ENCODE results near the gene JPH4. TPM values are rescaled to one million over a fixed set of nuclear protein-coding genes. Genes with fewer than 3 reads are reported as not detected.

The JPH4 gene
- total and polyA plus RNA-seq, 2 of the 8 experiments (the other 6 are each of a cell fraction or from before 2014, with no cell fraction given) = 23.9 to 46.7 TPM

GRCh38 chr14:23582906-23583760, 4.5 kb upstream of the JPH4 start:
- Histone ChIP-seq H2AFZ (ENCODE audit: low read length) (no peak overlapping the region), H3K36me3 (ENCODE audit: control insufficient read depth in 2 of 4, insufficient read depth in 4 of 4, low read length in 3 of 4) (no peaks in the 10 kb centered on the region), H2BK15ac (ENCODE audit: low read length) (no peak overlapping the region), H3K4ac (replicated peaks; ENCODE audit: insufficient read length, low read depth, low read length) (no peak overlapping the region), H4K8ac (ENCODE audit: extremely low read depth, insufficient read depth, low read length) (no peak overlapping the region), H2BK5ac (ENCODE audit: low read depth, low read length) (no peak overlapping the region), H4K91ac (replicated peaks; ENCODE audit: insufficient read length, low read length) (no peak overlapping the region), H3K27me3 (replicated peaks in 1 of 4; ENCODE audit: control insufficient read depth in 3 of 4, extremely low read depth in 1 of 4, insufficient read depth in 3 of 4, low read length in 3 of 4) (no peaks in the 10 kb centered on the region), H3K23ac (ENCODE audit: insufficient read length) (no peak overlapping the region), H3K9me3 (ENCODE audit: insufficient read depth in 2 of 2, low read depth in 1 of 2, low read length in 1 of 2) (no peaks in the 10 kb centered on the region; a peak in 1 of 4 replicates), H4K20me1 (replicated peaks in 1 of 2; ENCODE audit: control insufficient read depth in 1 of 2, insufficient read depth in 2 of 2, low read length in 2 of 2) (no peaks in the 10 kb centered on the region), H3K79me1 (ENCODE audit: low read depth, low read length) (no peaks in the 10 kb centered on the region), H2AK5ac (ENCODE audit: low read depth, low read length) (no peak overlapping the region), H3K9ac (replicated peaks in 1 of 4; ENCODE audit: extremely low read depth in 1 of 4, low read depth in 3 of 4, low read length in 3 of 4) (no peak overlapping the region), H2BK20ac (ENCODE audit: low read length) (no peak overlapping the region), H3K4me1 (replicated peaks in 1 of 4; ENCODE audit: control insufficient read depth in 3 of 4, insufficient read depth in 4 of 4, low read length in 3 of 4) (peaks cover 0 to 9% (median 4%) of the 10 kb centered on the region in 4 experiments; a peak in 6 of 7 replicates), H3K18ac (ENCODE audit: extremely low read depth, low read length) (no peak overlapping the region), H3K56ac (replicated peaks; ENCODE audit: insufficient read length, low read depth, low read length) (no peak overlapping the region), H4K5ac (ENCODE audit: insufficient read length, low read depth, low read length) (no peak overlapping the region), H3K79me2 (ENCODE audit: control insufficient read depth in 1 of 2, insufficient read depth in 2 of 2, low read length in 2 of 2) (no peaks in the 10 kb centered on the region), H3K27ac (ENCODE audit: low read depth, low read length) (no peak overlapping the region), H3K4me2 (ENCODE audit: insufficient read depth in 1 of 2, low read depth in 2 of 2, low read length in 2 of 2) (no peak overlapping the region), H2BK12ac (ENCODE audit: low read depth, low read length) (no peak overlapping the region), H3K14ac (ENCODE audit: insufficient read length) (no peak overlapping the region), H3K23me2 (ENCODE audit: low read depth, low read length) (peaks cover 3% of the 10 kb centered on the region; the same call in 1 of the 2 replicates), H3K4me3 (ENCODE audit: extremely low read depth in 1 of 4, insufficient read depth in 2 of 4, low read depth in 3 of 4, low read length in 4 of 4) (no peak overlapping the region), H2BK120ac (replicated peaks; ENCODE audit: low read depth, low read length) (no peak overlapping the region)
- WGBS, 2 experiments (ENCODE audit: extremely low coverage in 1 of 2, insufficient coverage in 1 of 2, insufficient read length in 1 of 2, insufficient replicate concordance in 2 of 2, low coverage in 1 of 2, low lambda C conversion rate in 2 of 2, missing lambda C conversion rate in 1 of 2) = 94% methylated on average over 3 of the region's 3 CpGs; no CpG with 5 or more reads in 1 of the 2 experiments
- POLR2A ChIA-PET (ENCODE audit: partially characterized antibody) = interaction anchor here (1.0 to 1.5 kb wide), 4 partner anchors 11 to 310 kb away, joined by 3 to 5 read pairs (median 4); no protein-coding TSS in a partner anchor
- CTCF ChIA-PET (ENCODE audit: partially characterized antibody) = interaction anchor here (0.6 to 1.9 kb wide), 6 partner anchors 12 to 1307 kb away, joined by 3 to 6 read pairs (median 3); no protein-coding TSS in a partner anchor
- FAIRE-seq (no peak), DNase-seq (ENCODE audit: low read depth in 1 of 2, low spot score in 2 of 2) (no peak)
- TF ChIP-seq, protein P1, sequence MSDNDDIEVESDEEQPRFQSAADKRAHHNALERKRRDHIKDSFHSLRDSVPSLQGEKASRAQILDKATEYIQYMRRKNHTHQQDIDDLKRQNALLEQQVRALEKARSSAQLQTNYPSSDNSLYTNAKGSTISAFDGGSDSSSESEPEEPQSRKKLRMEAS (IDR thresholded peaks at IDR 0.05) = no peak
- TF ChIP-seq ATF3 (IDR thresholded peaks at IDR 0.05; ENCODE audit: insufficient read depth, low read depth, low read length) (no peak), TEAD4 (IDR thresholded peaks at IDR 0.05; ENCODE audit: low read depth, low read length) (no peak), SP2 (IDR thresholded peaks at IDR 0.05; ENCODE audit: low read length) (no peak), HDAC2 (IDR thresholded peaks at IDR 0.05; ENCODE audit: borderline replicate concordance in 1 of 2, low read depth in 2 of 2, low read length in 2 of 2) (no peak), CREB1 (IDR thresholded peaks at IDR 0.05) (no peak), SRF (IDR thresholded peaks at IDR 0.05; ENCODE audit: low read depth, low read length) (no peak), ZNF274 (IDR thresholded peaks at IDR 0.05; ENCODE audit: borderline replicate concordance, extremely low read depth, low read length) (no peak), TBP (IDR thresholded peaks at IDR 0.05; ENCODE audit: low read depth, low read length) (no peak), E2F6 (IDR thresholded peaks at IDR 0.05) (no peak), SP1 (IDR thresholded peaks at IDR 0.05; ENCODE audit: low read depth, low read length) (no peak)

All from H1 (cell line).